GM21367 (cell line): ENCODE data around the gene CAB39L.

ENCODE experiments used
- ATAC-seq: cut with Tn5 transposase; IDR thresholded peaks from one replicate; pipeline ENCODE4 v1.9.1; 2021; ENCODE audit not compliant: unreplicated experiment

CAB39L gene

DNA sequence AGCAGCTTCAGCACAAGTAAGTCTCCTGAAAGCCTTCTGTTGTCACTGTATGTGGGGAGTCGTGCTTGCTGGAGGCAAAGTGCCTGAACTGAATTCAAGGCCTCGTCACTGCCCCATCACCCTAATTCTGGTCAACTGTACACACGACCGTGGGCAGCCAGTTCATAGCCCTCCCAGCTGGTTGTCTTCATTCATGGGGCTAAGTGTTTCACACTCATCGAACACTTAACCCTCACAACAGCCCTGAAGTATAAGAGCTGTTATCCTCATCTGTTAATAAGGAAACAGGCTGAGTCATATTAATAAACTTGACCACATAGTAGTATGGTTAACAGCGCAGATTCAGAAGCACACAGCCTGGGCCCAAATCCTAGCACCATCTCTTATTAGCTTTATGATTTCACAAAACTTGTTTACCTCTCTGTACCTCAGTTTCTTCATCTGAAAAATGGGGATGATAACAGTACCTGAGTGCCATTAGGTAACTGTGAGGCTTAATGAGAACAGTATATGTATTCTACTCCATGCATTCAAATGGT, 129.5 kb downstream of the CAB39L start:
- no peak for ATAC-seq

DNA sequence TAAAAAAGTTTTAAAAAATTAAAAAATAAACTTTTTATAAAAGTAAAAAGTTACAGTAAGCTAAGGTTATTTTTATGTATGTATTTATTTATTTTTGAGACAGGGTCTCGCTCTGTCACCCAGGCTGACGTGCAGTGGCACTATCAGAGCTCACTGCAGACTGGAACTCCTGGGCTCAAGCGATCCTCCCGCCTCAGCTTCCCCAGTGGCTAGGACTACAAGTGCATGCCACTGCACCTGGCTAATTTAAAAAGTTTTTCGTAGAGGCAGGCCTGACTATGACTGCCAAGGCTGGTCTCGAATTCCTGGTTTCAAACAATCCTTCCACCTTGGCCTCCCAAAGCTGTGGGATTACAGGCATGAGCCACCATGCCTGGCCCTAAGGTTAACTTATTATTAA, 132.0 kb downstream of the CAB39L start:
- ATAC-seq, result no peak

DNA sequence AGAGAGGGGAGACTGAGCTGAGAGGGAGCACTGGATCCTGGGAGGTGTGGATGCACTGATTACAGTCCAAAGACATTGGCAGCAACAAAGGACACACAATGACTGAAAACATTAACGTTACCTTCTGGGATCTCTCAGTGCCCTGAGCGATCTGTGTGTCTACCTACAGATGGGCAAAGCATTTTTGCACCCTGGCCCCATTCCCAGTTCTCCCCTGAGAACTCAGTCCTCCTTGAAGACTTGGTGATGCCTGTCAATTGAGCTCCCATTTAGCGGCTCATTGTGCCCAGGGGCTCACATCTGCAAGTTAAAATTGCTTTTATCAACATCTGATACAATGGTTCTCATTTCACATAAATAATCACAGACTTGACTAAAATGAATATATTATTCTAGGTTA, 133.6 kb downstream of the CAB39L start:
- no peak for ATAC-seq

DNA sequence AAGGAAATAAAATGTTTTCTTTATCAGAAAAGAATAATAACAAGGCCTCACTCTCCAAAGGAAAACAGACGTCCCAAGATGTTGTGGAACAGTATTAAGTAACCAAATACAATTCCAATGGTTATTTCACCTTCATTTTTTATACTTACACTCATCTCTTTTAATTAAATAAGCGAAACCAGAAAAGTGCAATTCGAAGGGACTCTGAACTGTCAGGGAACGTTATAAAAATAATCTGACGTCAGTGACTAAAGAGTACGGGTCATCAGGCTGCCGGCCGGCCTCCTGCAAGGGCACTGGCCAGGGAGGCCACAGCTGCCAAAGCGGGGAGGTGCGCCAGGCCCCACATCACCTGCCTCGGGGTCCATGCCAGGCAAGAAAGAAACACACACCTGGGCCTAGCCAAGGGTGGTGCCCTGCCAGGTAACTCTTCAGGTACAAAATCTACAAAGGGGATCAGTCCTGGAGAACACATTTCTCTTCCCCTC, 134.9 kb downstream of the CAB39L start:
- ATAC-seq, result no peak

DNA sequence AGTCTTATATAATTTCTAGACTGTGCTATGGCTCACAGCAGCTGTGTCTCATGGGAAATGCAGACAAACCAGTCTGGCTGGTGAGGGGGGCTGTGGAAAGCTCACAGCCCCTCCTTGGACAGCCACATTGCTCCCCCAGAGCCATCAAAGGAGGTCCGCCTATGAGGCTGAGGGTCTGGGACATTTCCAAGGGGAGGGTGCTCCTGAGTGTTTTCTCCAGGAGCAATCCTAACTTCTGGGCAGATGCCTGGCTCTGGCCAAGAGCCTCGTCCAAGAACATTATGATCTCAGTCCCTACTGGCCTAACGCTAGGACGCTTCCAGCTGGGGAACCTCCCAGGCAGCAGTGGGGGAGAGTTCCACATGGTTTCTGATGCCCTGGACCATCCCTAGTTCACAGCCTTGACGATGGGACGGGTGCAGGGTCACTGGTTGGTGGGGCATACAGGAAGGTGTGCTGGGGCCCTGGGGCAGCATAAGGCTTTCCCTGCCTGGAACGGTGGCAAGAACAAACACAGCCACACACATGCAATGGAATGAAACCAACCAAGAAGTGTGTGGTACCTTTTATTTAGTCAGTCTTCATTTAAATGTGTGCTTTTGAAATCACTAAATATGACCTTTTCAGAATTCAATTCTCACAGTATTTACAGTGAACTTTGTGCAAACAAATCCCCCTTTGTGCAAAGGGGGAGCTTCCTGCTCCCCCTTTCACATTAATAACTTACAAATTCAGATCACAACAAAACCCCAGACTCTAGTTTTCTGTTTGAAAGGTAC, 135.6 kb downstream of the CAB39L start:
- no peak for ATAC-seq

DNA sequence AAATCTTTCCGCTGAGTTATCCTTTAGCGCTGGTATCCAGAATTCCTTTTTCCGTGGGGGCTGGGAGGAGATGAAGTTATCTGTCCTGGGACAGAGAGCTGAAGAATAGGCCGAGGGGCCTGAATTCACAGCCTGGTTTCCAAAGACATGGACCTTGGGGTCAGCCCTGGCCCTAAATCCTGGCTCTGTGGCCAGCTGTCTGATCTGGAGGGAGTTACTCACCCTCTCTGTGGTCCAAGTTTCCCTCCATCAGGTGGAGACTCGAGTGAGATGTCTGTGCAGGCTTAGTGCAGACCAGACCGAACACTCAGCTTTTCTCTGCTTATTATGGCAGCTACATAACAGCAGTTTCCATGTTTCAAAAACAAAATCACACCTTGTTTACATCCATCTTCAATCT, 136.5 kb downstream of the CAB39L start:
- ATAC-seq, result no peak

DNA sequence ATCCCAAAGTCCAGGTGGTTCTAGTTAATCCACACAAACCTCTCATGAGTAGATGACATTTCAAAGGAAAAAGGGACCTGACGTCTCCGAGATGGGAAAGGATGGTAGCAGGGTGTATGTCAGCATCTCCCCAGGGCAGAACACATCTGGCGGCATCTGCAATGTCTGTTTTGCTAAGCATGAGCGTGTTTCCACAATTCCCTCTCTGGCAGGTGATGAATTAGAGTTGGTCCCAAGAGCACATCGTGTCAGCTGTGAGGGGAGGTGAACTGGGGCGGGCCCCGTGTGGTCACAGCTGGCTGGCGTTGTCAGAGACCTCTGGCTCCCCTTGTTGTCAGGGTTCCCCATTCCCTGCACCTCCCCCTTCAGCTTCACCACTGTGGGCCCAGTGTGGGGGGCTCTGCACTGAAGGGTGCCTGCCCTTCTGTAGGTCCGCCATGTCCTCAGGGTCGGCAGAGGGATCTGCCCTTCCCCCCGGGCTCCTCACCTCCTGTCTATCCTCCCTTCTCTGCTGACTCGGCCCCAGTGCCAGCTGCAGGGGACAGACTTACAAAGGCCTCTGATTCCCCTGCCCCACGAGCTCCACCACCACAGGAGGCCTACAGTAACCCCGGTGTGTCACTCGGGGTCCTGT, 138.0 kb downstream of the CAB39L start:
- no peak for ATAC-seq

DNA sequence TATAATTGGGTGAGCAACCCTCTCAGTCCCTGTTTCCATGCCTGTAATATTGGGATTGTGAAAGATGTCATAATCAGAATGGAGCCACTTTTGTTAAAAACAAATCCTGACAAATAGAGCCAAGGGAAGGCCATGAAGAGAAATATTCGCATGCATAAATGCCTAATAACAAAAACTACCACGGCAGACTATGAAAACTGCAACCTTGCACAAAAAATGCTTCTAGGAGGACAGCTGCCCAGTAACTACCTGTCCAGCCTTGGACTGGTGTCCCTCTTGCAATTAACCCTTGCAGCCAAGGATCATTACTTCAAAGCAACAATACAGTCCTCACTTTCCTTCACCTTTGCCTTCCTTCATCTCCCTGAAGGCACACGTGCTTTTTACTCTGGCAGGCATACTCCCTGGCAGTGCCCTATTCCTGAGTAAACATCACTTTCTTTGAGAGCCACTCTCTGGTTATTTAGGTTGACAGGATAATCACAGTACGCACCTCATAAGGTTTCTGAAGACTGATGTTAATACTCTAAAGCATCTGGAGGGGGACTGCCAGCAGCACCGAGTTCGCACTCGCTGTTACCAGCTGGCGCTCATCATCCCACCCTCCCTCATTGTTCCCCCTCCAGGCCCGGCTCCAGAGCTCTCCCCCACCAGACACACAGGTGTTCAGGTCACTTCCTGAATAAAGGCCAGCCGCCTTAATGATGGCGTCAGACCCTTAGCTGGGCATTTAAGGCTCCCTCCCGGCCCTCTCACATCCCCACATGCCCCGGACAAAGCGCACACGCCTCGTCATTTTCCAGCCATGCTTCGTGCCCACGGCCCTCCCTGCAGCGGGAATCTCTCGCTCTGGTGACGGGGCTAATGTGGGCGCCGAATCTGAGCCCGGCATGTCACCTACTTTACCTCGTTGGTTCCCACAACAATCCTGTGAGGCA, 138.8 kb downstream of the CAB39L start:
- no peak for ATAC-seq

DNA sequence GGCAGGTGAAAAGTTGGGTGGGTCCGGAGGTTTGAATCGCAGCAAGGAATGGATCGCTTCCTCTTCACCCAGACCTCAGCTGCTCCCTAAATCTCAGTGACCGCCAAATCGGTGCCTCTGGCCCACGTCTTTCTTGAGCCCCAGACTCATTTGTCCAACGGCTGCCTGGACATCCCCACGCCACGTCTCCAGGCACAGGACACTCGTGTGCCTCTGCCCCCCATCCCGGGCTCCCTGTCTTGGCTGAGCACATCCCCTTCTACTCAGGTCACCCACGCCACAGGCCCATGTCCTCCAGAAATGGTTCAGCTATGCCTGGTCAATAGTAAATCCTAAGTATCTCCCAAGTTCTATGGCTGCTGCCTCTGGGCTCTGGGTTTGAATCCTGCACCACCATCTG, 139.5 kb downstream of the CAB39L start:
- ATAC-seq, result no peak

DNA sequence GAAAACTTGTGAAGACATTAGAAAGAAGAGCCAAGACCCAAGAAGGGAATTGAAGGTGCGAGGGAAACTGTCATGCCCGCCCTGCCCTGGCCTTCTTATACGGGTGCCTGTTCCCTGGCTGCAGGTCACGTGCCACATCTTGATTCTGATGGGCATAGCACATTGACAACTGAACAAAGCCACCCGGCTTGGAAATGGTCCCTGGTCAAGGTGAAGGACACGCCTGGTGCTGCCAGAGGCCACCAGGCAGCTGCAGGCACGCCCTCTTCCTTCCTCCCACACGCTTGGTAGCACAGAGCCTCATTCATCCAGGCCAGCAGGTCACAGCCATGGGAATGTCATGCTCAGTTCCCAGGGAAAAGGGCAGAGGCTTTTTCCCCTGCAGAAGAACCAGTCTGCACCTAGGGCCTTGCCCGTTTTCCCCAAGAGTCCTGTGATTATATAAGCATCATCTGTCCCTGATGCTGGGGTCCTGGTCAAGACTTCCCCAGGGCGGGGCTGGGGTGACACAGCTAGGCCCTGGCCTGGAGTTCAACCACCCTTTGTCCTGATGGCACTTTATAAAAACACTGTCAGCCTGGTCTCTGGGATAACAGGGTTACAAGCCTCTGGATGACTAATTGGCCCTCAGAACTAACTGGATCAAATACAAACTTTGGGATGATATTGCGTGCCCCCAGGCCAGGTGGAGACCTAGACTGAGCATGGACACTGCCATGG, 140.2 kb downstream of the CAB39L start:
- no peak for ATAC-seq

DNA sequence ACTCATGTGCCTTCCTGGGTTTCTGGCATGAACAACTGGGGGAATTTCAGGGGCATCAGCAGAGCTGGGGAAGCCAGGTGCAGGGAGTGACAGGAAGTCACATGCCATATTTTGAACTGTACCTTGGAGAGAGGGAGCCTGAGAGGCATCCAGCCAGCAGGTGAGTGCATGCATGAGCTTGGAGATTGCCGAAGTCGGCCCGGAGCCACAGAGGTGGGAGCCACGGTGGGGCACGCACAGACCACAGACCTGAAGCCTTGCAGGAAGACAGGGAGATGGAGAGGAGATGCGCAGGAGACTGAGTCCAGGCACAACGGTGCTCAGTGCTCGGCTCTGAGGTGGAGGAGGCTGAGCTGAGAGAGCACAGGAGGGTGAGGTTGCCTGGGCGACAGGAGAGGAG, 141.0 kb downstream of the CAB39L start:
- ATAC-seq, result no peak

DNA sequence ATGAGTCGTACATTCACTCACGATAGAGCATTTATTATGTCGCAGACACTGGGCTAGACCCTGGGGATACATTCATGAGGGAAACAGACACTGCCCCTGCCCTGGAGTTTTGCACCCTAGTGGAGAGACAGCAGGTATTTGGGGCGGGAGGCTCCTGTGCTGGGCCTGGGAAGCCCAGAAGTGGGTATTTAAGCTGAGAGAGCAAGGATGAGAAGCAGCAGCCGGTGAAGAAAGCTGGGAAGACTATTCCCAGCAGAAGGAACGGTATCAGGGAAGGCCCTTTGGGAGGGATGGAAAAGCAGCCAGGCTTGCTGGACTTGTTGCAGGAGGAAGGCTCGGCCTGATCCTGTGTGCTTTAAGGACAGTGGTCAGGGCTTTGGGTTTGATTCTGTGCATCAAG, 141.6 kb downstream of the CAB39L start:
- ATAC-seq, result no peak

DNA sequence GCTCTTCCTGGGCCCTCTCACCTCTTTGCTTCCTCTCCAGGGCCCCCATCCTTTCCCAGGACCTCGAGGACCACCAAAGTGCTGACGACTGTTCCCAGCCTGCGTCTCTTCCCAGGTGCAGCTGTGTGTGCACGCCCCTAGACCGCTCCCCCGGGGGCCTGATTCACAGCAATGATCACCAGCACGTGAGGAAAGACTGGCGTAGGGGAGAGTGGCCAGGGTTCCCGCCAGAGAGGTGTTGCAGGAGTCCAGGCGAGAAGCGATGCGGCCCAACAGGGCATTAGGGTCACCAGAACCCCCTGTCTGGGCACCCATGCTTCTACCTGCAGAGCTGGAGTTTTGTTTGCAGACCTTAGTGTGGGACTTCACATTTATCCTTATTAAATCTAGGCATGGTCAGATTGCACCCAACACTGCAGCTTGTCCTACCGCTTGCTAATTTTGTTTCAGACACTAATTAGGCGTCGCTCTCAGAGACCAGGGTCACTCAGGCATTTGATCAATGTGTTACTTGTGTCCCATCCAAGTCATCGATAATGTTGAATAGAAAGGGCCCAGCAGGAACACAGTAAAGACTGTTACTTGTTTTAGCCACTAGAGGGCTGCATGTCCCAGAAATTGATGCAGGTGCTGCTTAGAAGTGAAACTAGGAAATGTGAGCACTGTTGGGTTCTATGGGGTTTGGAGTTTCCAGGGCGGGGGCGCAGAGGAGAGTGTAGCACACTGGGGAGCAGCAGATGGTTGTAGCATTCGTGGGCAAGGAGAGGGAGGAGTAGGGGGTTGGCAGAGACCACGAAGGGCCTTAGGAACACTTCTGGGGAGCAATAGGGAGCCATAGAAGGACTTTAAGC, 142.9 kb downstream of the CAB39L start:
- ATAC-seq, result peak; percentile 89

DNA sequence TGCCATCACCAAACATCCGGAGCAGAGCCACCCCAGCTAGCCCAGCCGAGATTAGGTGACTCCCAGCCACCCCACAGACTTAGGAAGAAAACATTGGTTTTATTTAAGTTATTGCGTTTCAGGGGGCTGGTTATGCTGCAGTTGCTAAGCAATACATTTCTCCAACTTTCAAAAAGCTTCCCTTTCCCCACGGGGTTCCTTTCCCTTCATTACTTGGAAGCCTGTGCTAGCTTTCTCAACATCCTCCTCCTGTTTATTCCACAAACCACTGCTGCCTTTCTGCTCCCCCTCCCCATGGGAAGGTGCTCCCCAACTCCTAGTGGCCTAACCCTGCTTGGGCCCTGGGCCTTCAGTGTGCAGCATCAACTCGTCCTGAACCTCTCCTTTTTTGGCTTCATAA, 143.6 kb downstream of the CAB39L start:
- ATAC-seq, result no peak

DNA sequence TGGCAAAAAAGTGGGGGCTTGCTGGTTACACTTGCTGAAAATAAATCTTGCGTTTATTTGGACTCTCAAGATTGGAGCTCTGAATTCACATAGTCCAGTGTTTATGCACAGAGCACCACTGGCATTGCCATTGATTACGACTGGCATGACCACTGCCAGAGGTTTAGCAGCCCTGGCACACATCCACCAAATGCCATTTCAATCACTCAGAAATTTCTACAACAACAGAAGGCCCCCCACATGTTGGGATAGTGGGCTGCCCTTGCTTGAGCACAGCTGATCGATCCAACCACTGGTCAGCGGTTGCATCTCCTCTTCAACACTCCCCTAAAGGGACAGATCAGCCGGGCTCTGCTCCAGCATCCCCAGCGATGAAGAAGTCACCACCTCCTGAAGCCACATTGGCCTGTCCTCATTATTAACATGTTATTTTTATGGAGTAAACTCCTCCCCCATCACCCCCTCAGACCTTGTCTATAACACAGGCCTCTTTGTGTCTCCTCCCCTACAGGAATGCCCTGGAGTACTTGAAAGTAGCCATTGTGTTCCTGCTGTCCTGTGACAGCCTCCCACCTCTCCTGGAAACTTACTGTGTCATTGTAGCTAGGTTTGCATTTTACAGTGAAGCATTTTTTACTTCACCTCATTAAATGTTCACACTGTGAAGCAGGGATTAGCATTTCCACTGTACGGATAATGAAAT, 144.8 kb downstream of the CAB39L start:
- no peak for ATAC-seq

DNA sequence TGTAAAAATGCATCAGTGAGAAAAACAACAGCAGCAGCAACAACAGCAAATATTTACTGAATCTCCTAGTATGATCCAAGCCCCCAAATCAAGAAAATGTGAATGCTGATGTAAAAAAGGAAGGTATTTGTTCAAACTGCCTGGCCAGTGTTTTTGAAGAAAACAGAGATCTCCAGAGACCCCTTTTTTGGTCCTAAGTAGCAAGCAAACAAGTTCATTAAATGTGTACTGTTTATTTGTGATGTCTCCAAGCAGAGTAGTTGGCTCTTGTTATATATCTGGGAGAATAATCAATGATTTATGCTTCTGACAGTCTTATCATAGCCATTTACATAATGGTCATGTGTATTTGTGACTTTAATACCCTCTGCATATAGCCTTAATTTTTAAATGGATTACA, 145.4 kb downstream of the CAB39L start:
- no peak for ATAC-seq

DNA sequence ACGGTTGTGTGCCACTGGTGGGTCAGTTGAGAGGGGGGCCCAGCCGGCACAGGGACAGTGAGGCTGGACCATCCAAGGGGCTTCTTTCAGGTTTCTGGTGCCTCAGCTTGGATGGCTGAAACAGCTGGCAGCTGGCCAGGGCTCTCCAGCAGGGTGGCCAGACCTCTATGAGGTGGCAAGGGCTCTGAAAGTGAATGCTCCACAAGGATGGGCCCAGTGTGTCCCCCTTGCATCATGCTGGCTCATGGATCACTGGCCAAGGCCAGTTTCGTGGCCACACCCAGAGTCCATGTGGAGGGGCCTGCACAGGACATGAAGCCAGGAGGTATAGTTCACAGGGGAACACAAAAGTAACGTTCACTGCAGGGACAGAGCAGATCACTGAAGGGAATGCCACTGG, 146.5 kb downstream of the CAB39L start:
- no peak for ATAC-seq

DNA sequence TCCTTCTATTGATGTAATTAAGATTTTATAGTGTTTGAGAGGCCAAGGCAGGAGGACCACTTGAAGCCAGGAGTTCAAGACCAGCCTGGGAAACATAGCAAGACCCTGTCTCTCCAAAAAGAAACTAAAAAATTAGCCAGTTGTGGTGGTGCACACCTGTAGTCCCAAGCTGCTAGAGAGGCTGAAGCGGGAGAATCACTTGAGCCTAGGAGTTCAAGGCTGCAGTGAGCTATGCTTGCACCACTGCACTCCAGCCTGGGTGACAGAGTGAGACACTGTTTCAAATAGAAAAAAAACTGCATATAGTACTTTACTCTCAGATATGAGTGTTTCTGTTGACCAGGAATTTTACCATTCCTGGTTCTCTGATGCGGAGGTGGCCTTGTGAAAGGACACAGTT, 147.2 kb downstream of the CAB39L start:
- no peak for ATAC-seq

DNA sequence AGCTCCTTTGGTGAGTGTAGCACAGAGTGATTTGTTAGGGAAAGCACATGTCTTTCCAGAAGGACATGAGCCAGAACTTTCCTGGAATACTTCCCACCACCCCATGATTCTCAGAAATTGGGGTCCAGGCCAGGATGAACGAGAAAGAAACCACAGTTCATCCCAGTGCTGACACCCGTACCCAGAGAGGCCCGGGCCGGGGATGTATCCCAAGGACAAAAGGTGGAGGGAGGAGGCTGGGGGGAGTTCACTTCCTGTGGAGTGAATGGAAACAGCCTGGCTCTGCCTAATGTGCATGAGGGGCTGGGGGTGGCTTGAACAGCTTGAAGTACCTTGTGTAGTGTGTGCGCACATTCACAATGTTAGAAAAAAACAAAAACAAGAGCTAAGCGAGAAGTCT, 148.6 kb downstream of the CAB39L start:
- no peak for ATAC-seq
